ENCODE measurements around the gene INTS12.

INTS12 gene

DNA sequence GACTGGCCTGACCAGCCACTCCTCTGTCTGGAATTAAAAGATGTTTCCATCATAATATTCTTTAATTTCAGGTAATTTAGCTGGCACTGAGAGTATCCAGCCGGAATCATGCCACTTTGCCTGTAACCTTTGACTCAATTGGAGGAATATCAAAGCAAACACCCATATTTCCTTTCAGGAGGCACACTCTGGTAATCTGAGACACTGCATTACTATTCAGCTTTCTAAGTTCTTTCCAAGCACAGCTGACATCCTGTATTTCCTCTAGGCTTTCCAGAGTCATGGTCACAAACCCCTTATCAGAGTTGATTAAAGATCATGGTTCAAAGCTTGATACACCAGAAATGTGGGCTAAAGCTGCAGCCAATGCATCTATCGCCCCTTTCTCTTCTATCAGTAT, 29.3 kb downstream of the INTS12 start:
- DNase-seq = no peak

DNA sequence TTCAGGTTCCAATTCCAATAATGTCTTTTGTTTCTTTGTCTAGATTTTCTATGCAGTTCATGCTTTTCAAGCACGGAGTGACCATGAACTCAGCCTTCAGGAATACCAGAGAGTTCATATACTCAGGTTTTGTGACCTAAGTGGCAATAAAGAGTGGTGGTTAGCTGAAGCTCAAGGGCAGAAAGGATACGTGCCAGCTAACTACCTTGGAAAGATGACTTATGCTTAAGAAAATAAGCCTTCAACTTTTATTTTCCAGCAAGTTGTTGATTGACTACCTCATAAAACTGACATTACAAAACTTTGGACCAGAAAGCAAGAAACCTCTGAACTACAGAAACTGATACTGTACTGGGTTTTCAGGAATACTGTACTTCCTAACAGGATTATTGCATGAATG, 30.8 kb downstream of the INTS12 start:
- no peak for DNase-seq

DNA sequence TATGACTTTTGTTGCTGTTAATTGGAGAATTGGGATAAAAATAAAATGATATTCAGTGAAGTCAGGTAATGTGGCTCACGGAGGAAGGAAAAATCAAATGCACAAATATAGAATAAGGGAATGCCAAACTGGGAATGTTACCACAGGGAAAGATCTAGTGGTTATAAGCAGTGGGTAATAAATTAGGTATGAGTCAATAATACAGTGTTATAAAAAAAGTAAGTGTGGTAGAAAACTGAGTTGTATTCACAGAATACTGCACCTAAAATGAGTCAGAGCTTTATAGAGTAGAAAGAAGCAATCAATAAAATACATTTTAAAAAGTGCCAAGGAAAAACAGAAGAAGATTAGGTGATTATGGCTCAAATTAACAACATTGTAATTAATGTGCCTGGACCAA, 34.5 kb downstream of the INTS12 start:
- DNase-seq = no peak

DNA sequence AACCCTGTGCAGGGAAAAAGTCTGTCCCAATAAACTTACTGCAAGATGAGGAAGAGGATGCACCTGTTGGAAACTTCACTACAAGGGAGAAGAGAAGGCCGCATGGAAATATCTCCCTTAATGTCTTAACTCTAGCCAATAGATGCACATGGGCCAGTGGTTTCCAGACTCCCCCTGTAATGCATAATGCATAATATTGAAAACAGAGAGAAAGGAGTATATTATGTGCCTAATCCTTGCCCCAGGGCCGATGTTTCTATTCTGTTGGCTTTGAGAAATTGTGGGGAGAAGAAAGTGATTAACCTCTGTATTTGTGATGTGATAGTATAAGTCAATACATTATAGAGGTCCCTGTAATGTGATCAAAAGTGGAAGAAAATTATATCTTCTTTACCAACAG, 37.2 kb downstream of the INTS12 start:
- no peak for DNase-seq

DNA sequence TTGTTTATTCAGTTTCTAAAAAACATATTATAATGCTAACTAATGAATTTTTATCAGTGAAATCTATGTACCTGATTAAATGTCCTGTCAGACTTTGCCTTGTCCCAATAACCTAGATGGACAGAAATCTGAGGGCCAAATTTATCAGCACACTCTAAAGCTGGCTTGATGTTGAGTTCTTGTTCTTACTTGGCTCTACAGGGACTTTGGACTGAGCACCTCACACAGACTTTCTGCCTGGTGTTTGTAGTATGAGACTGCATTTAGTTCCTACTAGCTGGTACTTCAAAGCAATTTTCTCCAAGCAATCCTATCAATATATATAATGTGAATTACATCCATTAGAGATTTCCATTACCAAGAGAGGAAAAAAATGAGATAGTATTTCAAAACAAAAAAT, 37.8 kb downstream of the INTS12 start:
- DNase-seq = no peak

DNA sequence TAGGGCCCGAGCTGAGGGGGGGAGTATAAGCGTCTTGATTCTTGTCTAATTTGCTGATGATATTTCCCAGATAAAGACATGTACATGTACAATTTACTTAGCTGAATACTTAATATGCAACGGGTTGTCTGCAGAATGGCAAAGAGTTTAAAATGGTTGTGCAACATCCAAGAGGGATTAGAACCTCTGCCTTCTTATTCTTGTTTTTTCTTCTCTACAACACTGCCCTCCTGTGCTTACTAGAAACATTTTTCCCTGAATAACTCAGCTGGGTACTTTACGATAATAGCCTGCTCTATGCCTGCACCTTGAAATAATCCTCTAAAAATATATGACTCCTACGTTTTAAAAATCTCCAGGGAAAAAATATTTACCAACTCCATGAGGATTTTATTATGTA, 41.8 kb downstream of the INTS12 start:
- peak; percentile 29 to 54 for DNase-seq

DNA sequence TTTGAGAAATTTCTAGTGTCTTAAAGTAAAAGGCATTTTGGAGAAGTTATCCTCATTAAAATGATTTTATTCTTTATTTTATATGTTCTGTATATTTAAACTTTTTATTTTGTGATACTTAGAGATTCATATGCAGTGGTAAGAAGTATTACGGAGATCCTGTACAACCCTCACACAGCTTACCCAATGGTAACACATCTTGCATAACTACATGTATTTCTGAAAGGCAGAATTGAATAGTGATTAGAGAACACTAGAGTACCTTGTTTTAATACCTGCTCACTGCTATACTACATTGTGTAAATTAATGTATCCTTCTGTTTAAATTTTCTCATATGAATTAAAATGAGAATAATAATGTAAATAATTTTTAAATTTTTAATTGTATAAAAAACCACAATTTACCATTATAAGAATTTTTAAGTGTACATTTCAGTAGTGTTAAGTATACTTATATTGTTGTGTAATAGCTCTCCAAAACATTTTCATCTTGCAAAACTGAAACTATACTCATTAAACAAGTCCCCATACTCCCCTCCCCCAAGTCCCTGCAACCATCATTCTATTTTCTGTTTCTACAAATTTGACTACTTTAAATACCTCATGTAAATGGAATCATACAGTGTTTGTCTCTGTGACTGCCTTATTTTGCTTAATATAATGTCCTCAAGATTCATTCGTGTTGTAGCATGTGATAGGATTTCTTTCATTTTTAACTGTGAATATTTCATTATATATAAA, 45.4 kb downstream of the INTS12 start:
- DNase-seq = no peak

DNA sequence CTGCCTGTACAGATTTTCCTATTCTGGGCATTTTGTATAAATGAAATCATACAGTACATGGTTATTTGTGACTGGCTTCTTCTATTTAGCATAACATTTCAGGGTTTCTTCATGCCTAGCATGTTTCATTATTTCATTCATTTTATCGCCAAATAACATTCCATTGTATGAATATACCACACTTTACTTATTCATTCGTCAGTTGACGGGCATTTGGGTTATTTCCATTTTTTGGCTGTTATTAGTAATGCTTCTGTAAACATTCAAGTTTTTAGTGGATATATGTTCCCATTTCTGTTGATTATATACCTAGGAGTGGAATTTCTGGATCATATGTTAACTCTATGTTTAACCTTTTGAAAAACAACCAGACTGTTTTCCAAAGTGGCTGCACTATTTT, 47.5 kb downstream of the INTS12 start:
- DNase-seq = no peak

DNA sequence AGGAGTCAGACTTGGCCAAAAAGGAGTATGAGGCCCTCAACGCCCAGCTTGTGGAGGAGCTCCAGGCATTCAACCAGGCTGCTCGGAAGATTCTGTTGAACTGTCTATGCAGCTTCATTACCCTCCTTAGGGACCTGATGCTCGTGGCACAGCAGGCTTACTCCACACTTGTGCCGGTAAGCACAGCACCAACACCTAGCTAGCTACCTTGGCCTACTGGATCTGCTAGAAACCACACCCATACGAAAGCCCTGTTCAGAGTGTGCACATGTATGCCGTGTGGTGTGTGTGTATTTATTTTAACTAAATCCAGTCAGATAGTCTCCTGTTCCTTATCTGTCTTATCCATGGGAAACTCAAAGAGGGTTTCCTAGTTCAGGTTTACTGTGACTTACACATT, 49.3 kb downstream of the INTS12 start:
- DNase-seq = no peak

DNA sequence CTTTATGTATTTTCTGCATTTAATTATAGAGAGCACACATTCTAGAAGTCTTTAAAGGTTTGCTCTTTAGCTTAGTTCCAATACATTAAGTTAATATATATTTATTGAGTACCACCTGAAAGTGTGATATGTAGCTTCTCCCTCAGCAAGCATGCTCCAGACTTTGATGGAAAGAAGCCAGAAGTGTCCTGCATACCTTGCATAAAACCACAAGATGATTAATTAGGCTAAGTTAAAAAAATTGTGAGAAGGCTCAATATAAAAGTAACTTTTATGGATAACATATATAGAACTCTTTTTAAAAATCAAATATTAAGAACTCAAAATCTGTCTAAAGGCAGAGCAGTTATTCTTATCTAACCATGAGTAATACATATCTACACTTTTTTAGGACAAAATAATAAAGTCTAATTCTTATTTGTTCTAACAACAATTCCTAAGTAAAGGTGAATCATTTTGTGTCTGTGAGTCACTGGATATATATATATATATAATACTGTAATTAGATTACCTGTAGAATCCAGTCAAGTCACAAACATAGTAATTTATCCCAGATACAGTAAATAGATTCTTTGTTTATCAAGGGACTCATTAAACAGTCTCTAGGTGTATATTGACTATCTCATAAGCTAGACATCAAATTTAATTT, 51.2 kb downstream of the INTS12 start:
- DNase-seq = no peak

DNA sequence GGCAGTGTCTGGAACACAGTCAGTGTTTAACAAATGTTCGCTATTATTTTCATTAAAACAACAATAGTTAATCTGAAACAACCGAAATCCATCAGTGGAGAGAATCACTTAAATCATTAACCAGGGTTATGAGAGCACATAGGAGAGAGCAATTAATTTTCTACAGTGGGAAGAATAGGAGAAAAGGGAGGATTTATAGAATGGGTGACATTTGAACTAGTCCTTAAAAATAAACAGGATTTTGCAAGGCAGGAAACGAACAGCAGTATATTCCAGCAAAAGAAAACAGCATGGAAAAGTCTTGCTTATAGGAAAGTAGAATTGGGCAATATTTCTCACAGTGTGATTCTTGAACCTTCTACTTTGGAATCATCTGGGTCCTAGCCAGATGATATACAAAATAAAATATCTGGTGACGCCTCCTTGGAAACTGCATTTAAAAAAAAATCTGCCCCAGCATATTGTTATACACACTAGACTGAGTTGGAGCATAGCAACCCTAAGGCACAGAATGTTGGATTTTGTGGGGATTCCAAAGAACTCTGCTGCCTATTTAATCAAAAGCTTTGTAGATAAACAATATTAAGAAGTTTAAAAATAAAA, 56.1 kb downstream of the INTS12 start:
- DNase-seq = no peak

DNA sequence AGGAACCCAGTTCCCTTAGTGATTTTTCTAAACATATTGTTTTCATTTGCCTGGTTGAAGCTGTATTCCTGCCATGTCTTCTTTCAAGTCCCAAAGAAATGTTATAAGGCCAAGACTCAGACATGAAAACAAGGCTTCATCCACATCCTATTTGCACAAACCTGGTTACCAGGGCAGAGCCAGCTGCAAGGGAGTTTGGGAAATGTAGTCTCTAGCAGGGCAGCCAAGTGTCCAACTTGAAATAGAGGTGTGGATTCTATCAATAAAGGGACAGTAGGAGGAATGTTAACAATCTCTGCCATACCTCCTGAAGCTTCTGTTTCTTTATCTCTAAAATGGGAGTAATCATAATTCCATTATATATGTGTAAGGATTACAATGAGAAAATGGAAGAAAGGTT, 56.6 kb downstream of the INTS12 start:
- DNase-seq = no peak

DNA sequence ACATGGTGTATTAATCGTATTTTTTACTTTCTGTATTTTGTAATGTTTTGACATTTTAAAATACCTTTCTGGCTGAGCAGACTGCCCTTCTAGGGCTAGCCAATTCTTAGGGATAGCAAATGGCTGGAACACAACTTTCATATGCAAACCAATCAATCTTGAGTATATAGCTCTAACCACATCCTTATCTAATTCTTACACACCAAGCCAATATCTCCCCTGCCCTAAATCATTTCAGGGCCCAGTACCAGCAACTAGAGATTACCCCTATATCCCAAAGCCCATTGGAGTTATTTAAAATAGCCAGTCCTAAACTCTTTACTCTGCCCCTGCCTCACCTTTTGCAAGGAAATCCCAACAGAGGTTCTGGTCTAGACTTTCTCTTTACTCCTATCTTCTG, 58.3 kb downstream of the INTS12 start:
- DNase-seq = no peak

DNA sequence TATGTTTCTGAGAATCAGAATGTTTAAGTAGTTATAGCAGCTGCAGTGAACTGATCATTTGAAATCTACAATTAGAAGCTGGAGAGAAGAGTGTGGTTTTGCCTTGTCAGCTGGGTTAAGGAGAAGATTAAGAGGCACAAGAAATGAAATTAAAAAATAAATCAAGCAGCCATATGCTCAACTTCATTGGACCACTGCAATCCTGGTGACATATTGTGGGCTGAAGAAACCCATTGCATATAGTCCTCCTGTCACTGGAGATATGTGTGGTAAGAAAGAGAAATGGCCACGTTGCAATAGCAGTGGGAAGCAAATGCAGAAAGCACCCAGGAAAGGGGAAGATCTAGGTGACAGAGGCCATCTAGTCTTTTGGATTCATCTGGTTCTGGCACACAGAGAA, 63.0 kb downstream of the INTS12 start:
- no peak for DNase-seq

DNA sequence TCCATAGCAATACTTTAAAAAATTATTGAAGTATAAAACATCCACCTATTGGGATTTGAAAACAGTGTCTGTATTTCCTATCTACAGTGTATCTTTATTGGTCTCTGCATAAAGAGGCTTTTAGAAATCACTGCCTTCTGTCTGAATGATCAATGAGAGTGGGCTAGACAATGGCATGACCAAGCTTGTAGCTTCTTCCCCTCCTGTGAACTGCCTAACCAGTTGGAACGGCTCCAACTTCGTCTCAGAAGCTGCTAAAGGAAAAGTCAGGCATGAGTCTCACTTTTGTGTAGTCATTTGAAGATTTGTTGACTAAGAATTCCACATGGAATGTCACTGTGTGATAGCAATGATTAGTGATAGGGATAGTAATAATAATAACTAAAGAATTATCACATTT, 64.2 kb downstream of the INTS12 start:
- no peak for DNase-seq

DNA sequence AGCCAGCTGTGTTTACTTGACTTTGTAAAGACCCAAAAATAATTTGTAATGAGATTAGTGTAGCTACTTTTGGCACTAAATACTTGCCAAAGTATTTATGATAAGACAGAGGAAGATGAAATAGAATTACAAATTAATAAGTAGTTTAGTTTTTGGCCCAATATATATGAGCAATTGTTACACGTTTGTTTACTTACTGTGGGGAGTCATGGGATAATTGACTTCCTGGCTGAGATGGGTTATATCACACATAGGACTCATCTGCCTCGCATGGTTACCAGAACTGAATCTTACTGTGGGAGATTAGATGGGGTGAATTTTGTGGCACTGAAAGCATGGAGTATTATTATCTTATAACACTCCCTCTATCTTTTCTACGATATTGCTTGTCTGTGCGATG, 66.6 kb downstream of the INTS12 start:
- DNase-seq = no peak

DNA sequence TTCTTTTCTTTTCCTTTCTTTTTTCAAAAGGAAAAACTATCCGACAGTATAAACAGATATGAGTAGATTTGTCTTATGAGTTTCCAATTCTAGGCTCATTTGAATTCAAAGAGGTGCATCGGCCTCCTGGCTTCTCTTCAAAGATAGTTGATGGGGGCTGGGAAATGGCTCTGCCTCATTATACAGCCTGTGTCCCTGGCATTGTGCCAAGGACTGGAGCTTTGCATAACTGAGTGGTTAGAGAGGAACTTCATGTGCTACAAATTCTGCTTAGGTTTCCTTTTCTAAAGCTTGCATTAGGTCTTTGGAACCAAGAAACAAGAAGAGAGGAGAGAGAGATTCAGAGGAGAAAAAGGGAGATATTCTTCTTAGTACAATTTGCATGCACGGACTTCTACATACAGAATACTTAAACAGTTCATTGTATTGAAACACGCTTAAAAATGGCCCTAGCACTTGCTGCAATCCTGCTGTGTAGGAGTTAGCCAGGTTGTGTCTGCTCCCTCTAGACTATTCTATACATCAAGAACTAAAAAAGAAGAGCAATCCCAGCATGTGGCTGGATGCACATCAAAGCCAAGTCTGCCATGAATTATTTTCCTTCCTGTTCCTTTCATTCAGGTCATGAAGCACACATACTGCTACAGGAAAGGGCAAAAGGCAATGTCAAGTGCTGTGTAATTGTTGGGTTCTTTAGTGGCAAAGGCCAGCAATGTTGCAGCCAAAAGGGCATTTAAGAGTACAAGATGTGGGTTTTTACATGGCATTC, 70.9 kb downstream of the INTS12 start:
- DNase-seq = peak; percentile 10 to 17

DNA sequence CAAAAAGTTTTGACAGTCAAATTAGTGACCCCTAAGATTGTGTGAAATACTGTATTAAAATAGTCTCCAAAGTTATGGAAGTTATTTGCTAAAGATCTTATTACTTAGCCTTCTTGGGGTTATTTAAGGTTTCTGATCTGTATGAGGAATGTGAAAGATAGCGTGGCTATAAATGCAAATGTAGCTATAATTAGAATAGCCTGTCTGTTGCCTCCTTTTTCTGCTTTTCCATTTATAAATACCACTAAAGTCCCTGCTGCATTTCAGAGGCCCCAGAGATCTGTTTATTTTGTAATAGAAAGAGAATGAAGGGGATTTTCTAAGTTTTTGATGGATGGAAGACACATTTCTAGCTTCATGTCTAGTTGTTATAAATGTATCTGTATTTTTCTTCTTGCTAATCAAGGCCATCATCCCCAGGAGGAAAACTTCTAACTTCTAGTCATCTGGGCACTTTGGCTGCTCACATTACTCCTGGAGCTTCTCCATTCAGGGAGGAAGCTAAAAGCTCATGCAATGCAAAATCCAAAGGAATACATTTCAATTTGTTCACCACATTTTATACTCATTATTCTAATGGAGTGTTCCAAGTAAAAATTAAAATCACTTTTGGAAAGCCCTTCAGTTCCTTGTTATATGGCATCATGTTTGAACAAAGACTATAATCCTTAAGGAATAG, 73.9 kb downstream of the INTS12 start:
- DNase-seq = no peak

DNA sequence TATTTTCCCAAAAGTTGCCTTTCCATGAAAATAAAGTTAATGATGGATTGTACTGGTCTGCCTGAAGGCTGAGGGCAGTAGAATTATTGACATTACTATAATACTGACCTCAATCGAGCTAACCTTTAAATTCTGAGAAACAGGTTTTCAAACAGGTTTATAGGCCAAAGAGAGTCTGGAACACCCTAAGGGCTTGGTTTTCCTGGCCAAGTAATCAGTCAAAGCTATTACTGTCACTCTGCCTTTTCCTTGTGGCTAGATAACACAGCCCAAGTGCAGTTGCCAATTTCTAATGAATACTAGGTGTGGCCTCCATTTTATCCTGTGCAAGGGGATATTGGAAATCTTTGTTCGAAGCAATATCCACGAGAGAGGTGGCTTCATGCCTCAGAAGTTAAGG, 75.2 kb downstream of the INTS12 start:
- DNase-seq = no peak

All from AML-193 (cell line).